Endothelial cell of umbilical vein (primary cell): ENCODE measurements around the gene SSX2IP. TPM values are rescaled to one million over a fixed set of nuclear protein-coding genes. Genes with fewer than 3 reads are reported as not detected.

Source experiments
- BruUV-seq: library from RNA; stranded (reverse); fragments of 400-500 nt; replicated peaks from 2 replicates; lab custom pipeline; 2021; lab: Mats Ljungman, UMichigan
- CTCF ChIA-PET: fragments of 300-600, 350-600 bp; sonication (Branson Sonifier 250); formaldehyde crosslinking; loops from one replicate; lab custom pipeline; 2021; ENCODE audit warnings: antibody characterized with exemption, inconsistent platforms; lab: Charles Lee
- POLR2A ChIA-PET: fragments of 300-600, 350-600 bp; sonication (Branson Sonifier 250); formaldehyde crosslinking; loops from one replicate; lab custom pipeline; 2021; ENCODE audit warnings: antibody characterized with exemption, inconsistent platforms; lab: Charles Lee
- DNase-seq: peaks from one replicate; pipeline ENCODE4 v3.0.0-alpha.2; 2011; ENCODE audit warnings: low read depth, low spot score
- FAIRE-seq: peaks from 2 replicates; lab custom pipeline; 2011; peaks lifted over from hg19 to GRCh38; lab: Jason Lieb, UNC
- H2AFZ ChIP-seq: 2 replicates; pipeline ENCODE4 v1.6.0; 2012; ENCODE audit warnings: low read depth, low read length, control low read depth, inconsistent platforms
- H3K27ac ChIP-seq: 2 replicates; pipeline ENCODE4 v1.5.1; 2011; ENCODE audit warnings: low read depth, mild to moderate bottlenecking, control low read depth, low read length, moderate library complexity; ENCODE audit not compliant: insufficient read depth
- H3K27me3 ChIP-seq, 2 experiments: 2 replicates each; pipeline versions ENCODE4 v1.6.0 to v1.6.1; 2011; ENCODE audit warnings: low read length in 2 of 2, mixed read lengths in 1 of 2; ENCODE audit not compliant: control insufficient read depth in 2 of 2, insufficient read depth in 2 of 2
- H3K36me3 ChIP-seq, 2 experiments: 2 replicates in 1 of 2; 3 replicates in 1 of 2; pipeline ENCODE4 v1.5.1; 2011; ENCODE audit warnings: low read length in 2 of 2, mild to moderate bottlenecking in 1 of 2, moderate library complexity in 1 of 2; ENCODE audit not compliant: control insufficient read depth in 2 of 2, insufficient read depth in 2 of 2; ENCODE audit errors: extremely low read depth in 1 of 2
- H3K4me1 ChIP-seq: 3 replicates; pipeline ENCODE4 v1.5.1; 2011; ENCODE audit warnings: mild to moderate bottlenecking, low read length; ENCODE audit not compliant: control insufficient read depth, insufficient read depth; ENCODE audit errors: extremely low read depth
- H3K4me2 ChIP-seq: 2 replicates; pipeline ENCODE4 v1.6.1; 2011; ENCODE audit warnings: low read length, control low read depth, mixed read lengths; ENCODE audit not compliant: insufficient read depth
- H3K4me3 ChIP-seq, 3 experiments: fragments of 200-600 bp in 1 of 3; sonication (generic), shearing (Covaris generic) in 1 of 3; replicated peaks in 1 of 3; 2 replicates each; pipeline ENCODE4 v1.5.1; 2011 to 2016; ENCODE audit warnings: control low read depth in 3 of 3, low read length in 3 of 3, mild to moderate bottlenecking in 2 of 3, inconsistent platforms in 1 of 3, low read depth in 1 of 3, moderate library complexity in 1 of 3; ENCODE audit not compliant: insufficient read depth in 1 of 3
- H3K79me2 ChIP-seq: 2 replicates; pipeline ENCODE4 v1.6.0; 2012; ENCODE audit warnings: low read length, inconsistent platforms; ENCODE audit not compliant: control insufficient read depth, insufficient read depth
- H3K9ac ChIP-seq: replicated peaks from 2 replicates; pipeline ENCODE3; 2011; ENCODE audit warnings: low read length, control low read depth; ENCODE audit not compliant: insufficient read depth; ENCODE audit errors: extremely low read depth
- H3K9me1 ChIP-seq: replicated peaks from 3 replicates; pipeline ENCODE4 v1.6.0; 2011; ENCODE audit warnings: mild to moderate bottlenecking, low read length; ENCODE audit not compliant: control insufficient read depth, insufficient read depth; ENCODE audit errors: extremely low read depth
- H3K9me3 ChIP-seq: replicated peaks from 2 replicates; pipeline ENCODE4 v1.5.1; 2012; ENCODE audit warnings: low read length, inconsistent platforms; ENCODE audit not compliant: control insufficient read depth, insufficient read depth
- H4K20me1 ChIP-seq: replicated peaks from 2 replicates; pipeline ENCODE3; 2011; ENCODE audit warnings: mild to moderate bottlenecking, low read length; ENCODE audit not compliant: control insufficient read depth, insufficient read depth; ENCODE audit errors: extremely low read depth
- CTCF ChIP-seq, 2 donors: IDR thresholded peaks; 1 replicate in 1 of 2; 2 replicates in 1 of 2; pipeline ENCODE4 v1.5.1; 2011; ENCODE audit warnings: low read length in 2 of 2, mild to moderate bottlenecking in 2 of 2, moderate library complexity in 2 of 2, control low read depth in 1 of 2, inconsistent platforms in 1 of 2, low read depth in 1 of 2; ENCODE audit not compliant: insufficient read depth in 1 of 2; ENCODE audit errors: extremely low read depth in 1 of 2
- EZH2 ChIP-seq: IDR thresholded peaks from 2 replicates; pipeline ENCODE4 v1.6.1; 2012; ENCODE audit warnings: borderline replicate concordance, low read depth, mild to moderate bottlenecking, moderate library complexity, low read length, inconsistent platforms; ENCODE audit not compliant: severe bottlenecking
- FOS ChIP-seq: IDR thresholded peaks from 2 replicates; pipeline ENCODE4 v1.6.1; 2011; ENCODE audit warnings: mild to moderate bottlenecking, low read length, moderate library complexity, borderline replicate concordance; ENCODE audit not compliant: insufficient read depth
- GATA2 ChIP-seq: IDR thresholded peaks from 2 replicates; pipeline ENCODE4 v1.7.0; 2011; ENCODE audit warnings: low read depth, mild to moderate bottlenecking, moderate library complexity, mixed read lengths, low read length; ENCODE audit not compliant: insufficient read length, insufficient read depth
- JUN ChIP-seq: IDR thresholded peaks from 2 replicates; pipeline ENCODE4 v1.6.1; 2011; ENCODE audit warnings: borderline replicate concordance, low read depth; ENCODE audit not compliant: insufficient read length, insufficient read depth
- MAX ChIP-seq: IDR thresholded peaks from 2 replicates; pipeline ENCODE4 v1.6.1; 2011; ENCODE audit not compliant: insufficient read depth, insufficient read length
- MYC ChIP-seq: IDR thresholded peaks from one replicate; pipeline ENCODE4 v1.6.1; 2011; ENCODE audit warnings: mild to moderate bottlenecking, low read depth, low read length
- POLR2A ChIP-seq: IDR thresholded peaks from 2 replicates; pipeline ENCODE4 v1.6.1; 2012; ENCODE audit warnings: low read depth, mild to moderate bottlenecking, control low read depth, low read length
- POLR2AphosphoS5 ChIP-seq: IDR thresholded peaks from 2 replicates; pipeline ENCODE4 v1.6.1; 2012; ENCODE audit warnings: low read depth, mild to moderate bottlenecking, control low read depth, low read length, moderate library complexity; ENCODE audit not compliant: insufficient read depth
- dilution Hi-C: fragments of 300-500 bp; cut with MboI; formaldehyde crosslinking; loops from one replicate; pipeline ENCODE4 v1.15.0; 2019; ENCODE audit warnings: low sequenced_read_pairs; ENCODE audit not compliant: extremely low pct_ligation_motif_present
- intact Hi-C: fragments of 100-400 bp; cut with micrococcal nuclease; formaldehyde crosslinking; loops from one replicate; pipeline ENCODE4 v1.10.0; 2022
- polyA plus RNA-seq, 4 experiments: library from polyadenylated mRNA; depleted of rRNA in 3 of 4; stranded (reverse) in 3 of 4; unstranded in 1 of 4; fragments of >200 nt; gene quantifications; 2 replicates each; pipeline versions ENCODE4 v1.2.1 to v1.2.3, GENCODE V29; 2011 to 2012; ENCODE audit warnings: missing spikeins in 1 of 4
- total RNA-seq: library from RNA; stranded (reverse); gene quantifications from 2 replicates; pipeline ENCODE4 v1.2.3, GENCODE V29; 2021

The SSX2IP gene
- total and polyA plus RNA-seq, 2 donors (not counting 3 experiments of a cell fraction or from before 2014, with no cell fraction given): 0.77 to 8.4 TPM

- intact Hi-C loops (no loop called here), dilution Hi-C loops (no loop called here)
- H3K9me1 ChIP-seq: no peaks in the 10 kb centered on the region
- no peak for DNase-seq
- no peaks in the 10 kb centered on the region for H3K36me3 ChIP-seq
- H3K79me2 ChIP-seq: no peaks in the 10 kb centered on the region
- ChIA-PET POLR2A (no interaction called here), CTCF (interaction anchor here (0.7 to 1.3 kb wide), 4 partner anchors 9 to 632 kb away, joined by 3 read pairs; no protein-coding TSS in a partner anchor)
- no peaks in the 10 kb centered on the region for H3K9me3 ChIP-seq
- no peaks in the 10 kb centered on the region for H3K4me1 ChIP-seq
- no peak overlapping the region for H3K4me3 ChIP-seq
- H3K4me2 ChIP-seq: no peak overlapping the region
- no TSS peak for BruUV-seq
- H3K27me3 ChIP-seq: no peaks in the 10 kb centered on the region
- H4K20me1 ChIP-seq: no peaks in the 10 kb centered on the region
- no peak for TF ChIP-seq POLR2AphosphoS5
- TF ChIP-seq CTCF (IDR thresholded peaks at IDR 0.05; ENCODE audit: extremely low read depth in 1 of 2, insufficient read depth in 1 of 2, low read depth in 1 of 2, low read length in 2 of 2): no peak
- TF ChIP-seq FOS: no peak
- no peak for TF ChIP-seq JUN
- no peak for TF ChIP-seq GATA2
- no peak for TF ChIP-seq POLR2A
- no peak for TF ChIP-seq MYC
- TF ChIP-seq EZH2: no peak
- no peak for TF ChIP-seq MAX
- FAIRE-seq: no peak
- no peak overlapping the region for H3K9ac ChIP-seq
- no peak overlapping the region for H3K27ac ChIP-seq
- H2AFZ ChIP-seq: no peak overlapping the region
Measured at GRCh38 chr1:84675106-84675505, 15.2 kb downstream of the SSX2IP start.
